Chondrocyte (in vitro differentiated cells): ENCODE data around the gene HRG. TPM values are rescaled to one million over a fixed set of nuclear protein-coding genes. Genes with fewer than 3 reads are reported as not detected.
A peak's percentile ranks its signal among the peaks of the same experiment; 100 is the strongest.

Experiments
- DNase-seq: peaks from one replicate; pipeline ENCODE4 v3.0.0; 2021; ENCODE audit warnings: mixed read lengths, low spot score
- H3K27ac Mint-ChIP-seq: one replicate; pipeline ENCODE4 v1.8.0; 2021; ENCODE audit warnings: mild to moderate bottlenecking, moderate library complexity, mixed read lengths; ENCODE audit not compliant: unreplicated experiment
- H3K27me3 Mint-ChIP-seq: 2 replicates; pipeline ENCODE4 v1.8.0; 2021; ENCODE audit warnings: low read depth, mixed read lengths
- H3K36me3 Mint-ChIP-seq: 2 replicates; pipeline ENCODE4 v1.8.0; 2021; ENCODE audit warnings: low read depth, mixed read lengths
- H3K4me1 Mint-ChIP-seq: 2 replicates; pipeline ENCODE4 v1.8.0; 2021; ENCODE audit warnings: low read depth, mild to moderate bottlenecking, mixed read lengths
- H3K4me3 Mint-ChIP-seq: one replicate; pipeline ENCODE4 v1.8.0; 2021; ENCODE audit warnings: mild to moderate bottlenecking, moderate library complexity, mixed read lengths; ENCODE audit not compliant: unreplicated experiment
- H3K9me3 Mint-ChIP-seq: 2 replicates; pipeline ENCODE4 v1.8.0; 2021; ENCODE audit warnings: low read depth, mixed read lengths
- CTCF ChIP-seq: fragments of 200-600 bp; sonication (generic); IDR thresholded peaks from 2 replicates; pipeline ENCODE4 v1.5.0; 2021; ENCODE audit warnings: antibody characterized with exemption, mild to moderate bottlenecking, moderate library complexity
- total RNA-seq: library from RNA; stranded (reverse); gene quantifications from 3 replicates; pipeline ENCODE4 v1.2.1, GENCODE V29; 2021

HRG gene
- total RNA-seq, 1 donor from 2014 or later = not detected

- H3K9me3 Mint-ChIP-seq = no peaks in the 10 kb centered on the region
- H3K4me1 Mint-ChIP-seq = peaks cover 16% of the 10 kb centered on the region
- DNase-seq = no peak
- no peak for TF ChIP-seq CTCF
- H3K27ac Mint-ChIP-seq = peak overlapping the region; percentile 37
- no peaks in the 10 kb centered on the region for H3K36me3 Mint-ChIP-seq
- H3K27me3 Mint-ChIP-seq = peaks cover 24% of the 10 kb centered on the region
- peak overlapping the region; percentile 14 for H3K4me3 Mint-ChIP-seq
Observed at GRCh38 chr3:186640473-186640818, 25.4 kb upstream of the HRG start.

DNA sequence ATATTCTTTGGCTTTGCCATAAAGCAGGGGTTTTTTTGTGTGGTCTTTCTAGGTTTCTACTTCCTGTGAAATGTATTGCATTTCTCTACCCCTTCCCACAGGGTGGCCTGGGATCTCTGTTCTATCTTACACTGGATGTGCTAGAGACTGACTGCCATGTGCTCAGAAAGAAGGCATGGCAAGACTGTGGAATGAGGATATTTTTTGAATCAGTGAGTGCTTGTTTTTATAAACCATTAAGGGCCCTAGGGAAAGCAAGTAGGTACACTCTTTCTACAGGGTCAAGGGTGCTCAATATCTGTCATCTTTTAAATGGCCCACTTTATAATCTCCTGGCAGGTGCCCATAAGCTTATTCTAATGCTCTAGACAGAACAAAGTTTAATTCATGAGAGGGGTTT lies 24.9 kb upstream of the HRG start:
- Mint-ChIP-seq H3K36me3 (no peaks in the 10 kb centered on the region), H3K27ac (peak overlapping the region; percentile 37), H3K4me3 (no peak overlapping the region), H3K27me3 (peaks cover 24% of the 10 kb centered on the region), H3K9me3 (no peaks in the 10 kb centered on the region), H3K4me1 (peaks cover 16% of the 10 kb centered on the region)
- TF ChIP-seq CTCF = no peak
- no peak for DNase-seq

- TF ChIP-seq CTCF = no peak
- Mint-ChIP-seq H3K4me3 (no peak overlapping the region), H3K27ac (no peak overlapping the region), H3K36me3 (no peaks in the 10 kb centered on the region), H3K4me1 (peaks cover 16% of the 10 kb centered on the region), H3K9me3 (no peaks in the 10 kb centered on the region), H3K27me3 (peaks cover 19% of the 10 kb centered on the region)
- DNase-seq = no peak
Observed at GRCh38 chr3:186642014-186642413, 23.8 kb upstream of the HRG start.

DNA sequence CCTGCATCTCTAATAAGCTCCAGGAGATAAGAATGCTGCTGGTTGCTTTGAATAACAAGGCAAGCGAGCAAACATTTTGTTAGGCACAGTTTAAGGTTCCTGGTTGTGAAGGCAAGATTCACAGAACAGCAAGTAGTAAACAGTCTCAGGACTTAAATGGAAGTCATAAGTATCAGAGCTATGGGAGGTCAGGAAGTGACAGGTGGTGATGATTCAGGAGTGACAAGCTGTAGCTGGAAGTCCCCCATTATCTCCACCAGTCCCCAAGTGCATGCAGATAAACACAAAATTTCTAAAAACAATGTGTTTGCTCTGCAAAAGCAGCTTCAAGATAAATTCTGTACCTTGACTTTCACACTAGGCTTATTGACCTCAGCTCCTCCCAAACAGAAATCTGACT lies 22.3 kb upstream of the HRG start:
- DNase-seq = no peak
- peaks cover 16% of the 10 kb centered on the region for H3K4me1 Mint-ChIP-seq
- H3K4me3 Mint-ChIP-seq = no peak overlapping the region
- H3K27me3 Mint-ChIP-seq = peaks cover 17% of the 10 kb centered on the region
- no peak for TF ChIP-seq CTCF
- no peak overlapping the region for H3K27ac Mint-ChIP-seq
- H3K36me3 Mint-ChIP-seq = no peaks in the 10 kb centered on the region
- peaks cover 3% of the 10 kb centered on the region for H3K9me3 Mint-ChIP-seq

- no peak for TF ChIP-seq CTCF
- Mint-ChIP-seq H3K27ac (no peak overlapping the region), H3K4me3 (no peak overlapping the region), H3K4me1 (peaks cover 16% of the 10 kb centered on the region), H3K9me3 (peaks cover 3% of the 10 kb centered on the region), H3K27me3 (peaks cover 23% of the 10 kb centered on the region), H3K36me3 (no peaks in the 10 kb centered on the region)
- no peak for DNase-seq
Observed at GRCh38 chr3:186644683-186645082, 21.1 kb upstream of the HRG start.
